HG03139 (cell line): ENCODE data around the gene CLK3.
A peak's percentile ranks its signal among the peaks of the same experiment; 100 is the strongest.
"Not testable (repeated sequence)": the region's sequence is repeated elsewhere in the genome, so short reads cannot be mapped to it uniquely, and the experiment has no call there.

ENCODE experiments used
- ATAC-seq: cut with Tn5 transposase; IDR thresholded peaks from one replicate; pipeline ENCODE4 v1.9.1; 2021; ENCODE audit not compliant: unreplicated experiment

CLK3 gene

GRCh38 chr15:74615508-74616365 is at the start of gene CLK3:
Gene CLK3 (plus strand): TSS chr15:74615836. CDS start chr15:74619197, 3,361 bp downstream.
- ATAC-seq: peak; percentile 79

GRCh38 chr15:74568594-74568993 is 47.0 kb upstream of the CLK3 start:
- ATAC-seq: no peak

GRCh38 chr15:74569731-74570070 is 45.9 kb upstream of the CLK3 start:
- no peak for ATAC-seq

- ATAC-seq: no peak
Observed at GRCh38 chr15:74571191-74571590, 44.4 kb upstream of the CLK3 start.

GRCh38 chr15:74573987-74574386 is 41.6 kb upstream of the CLK3 start:
- ATAC-seq: no peak

GRCh38 chr15:74578496-74578994 is 37.1 kb upstream of the CLK3 start:
- ATAC-seq: no peak

GRCh38 chr15:74579001-74579400 is 36.6 kb upstream of the CLK3 start:
- no peak for ATAC-seq

GRCh38 chr15:74580538-74581350 is 34.9 kb upstream of the CLK3 start:
- no peak for ATAC-seq

- no peak for ATAC-seq
Observed at GRCh38 chr15:74584204-74584603, 31.4 kb upstream of the CLK3 start.

GRCh38 chr15:74584779-74585178 is 30.9 kb upstream of the CLK3 start:
- no peak for ATAC-seq

GRCh38 chr15:74585191-74585590 is 30.4 kb upstream of the CLK3 start:
- no peak for ATAC-seq

GRCh38 chr15:74585857-74586256 is 29.8 kb upstream of the CLK3 start:
- no peak for ATAC-seq

GRCh38 chr15:74589826-74590225 is 25.8 kb upstream of the CLK3 start:
- no peak for ATAC-seq

- ATAC-seq: no peak
Observed at GRCh38 chr15:74592222-74592621, 23.4 kb upstream of the CLK3 start.

GRCh38 chr15:74593122-74593521 is 22.5 kb upstream of the CLK3 start:
- no peak for ATAC-seq

GRCh38 chr15:74594455-74594854 is 21.2 kb upstream of the CLK3 start:
- ATAC-seq: no peak

GRCh38 chr15:74595271-74595670 is 20.4 kb upstream of the CLK3 start:
- ATAC-seq: no peak

GRCh38 chr15:74596736-74597135 is 18.9 kb upstream of the CLK3 start:
- not testable (repeated sequence) for ATAC-seq

- ATAC-seq: not testable (repeated sequence)
Observed at GRCh38 chr15:74597146-74597705, 18.4 kb upstream of the CLK3 start.

GRCh38 chr15:74598126-74598842 is 17.4 kb upstream of the CLK3 start:
- peak; percentile 93 for ATAC-seq

GRCh38 chr15:74599156-74599555 is 16.5 kb upstream of the CLK3 start:
- ATAC-seq: no peak
